ENCODE results near the gene SIRT2. TPM values are rescaled to one million over a fixed set of nuclear protein-coding genes. Genes with fewer than 3 reads are reported as not detected.

SIRT2 gene
- total RNA-seq, 1 experiment from 2014 or later, result 51.7 TPM

GRCh38 chr19:38869836-38870607 is 29.4 kb downstream of the SIRT2 start:
- H3K27ac Mint-ChIP-seq (ENCODE audit: unreplicated experiment), result no peak overlapping the region
- peaks cover 2% of the 10 kb centered on the region for H3K36me3 Mint-ChIP-seq (ENCODE audit: insufficient read depth, unreplicated experiment)
- no peaks in the 10 kb centered on the region for H3K27me3 Mint-ChIP-seq (ENCODE audit: unreplicated experiment)
- H3K9me3 Mint-ChIP-seq (ENCODE audit: low read depth, unreplicated experiment), result no peaks in the 10 kb centered on the region
- BruUV-seq (replicated peaks), result no TSS peak
- H3K4me3 Mint-ChIP-seq (ENCODE audit: low read depth, unreplicated experiment), result no peak overlapping the region
- intact Hi-C loops (cut with micrococcal nuclease; ENCODE audit: unreplicated experiment), result no loop called here
- no peak for DNase-seq
- CTCF ChIA-PET, result no interaction called here
- H3K4me1 Mint-ChIP-seq (ENCODE audit: low read depth, unreplicated experiment), result peaks cover 11% of the 10 kb centered on the region
- TF ChIP-seq CTCF (IDR thresholded peaks at IDR 0.05; ENCODE audit: unreplicated experiment), result no peak

- no TSS peak for BruUV-seq (replicated peaks)
- peaks cover 9% of the 10 kb centered on the region for H3K36me3 Mint-ChIP-seq (ENCODE audit: insufficient read depth, unreplicated experiment)
- H3K9me3 Mint-ChIP-seq (ENCODE audit: low read depth, unreplicated experiment), result no peaks in the 10 kb centered on the region
- CTCF ChIA-PET, result interaction anchor here (0.7 kb wide), 1 partner anchor 34 kb away, joined by 4 read pairs; no protein-coding TSS in a partner anchor
- H3K4me3 Mint-ChIP-seq (ENCODE audit: low read depth, unreplicated experiment), result no peak overlapping the region
- no peaks in the 10 kb centered on the region for H3K27me3 Mint-ChIP-seq (ENCODE audit: unreplicated experiment)
- H3K4me1 Mint-ChIP-seq (ENCODE audit: low read depth, unreplicated experiment), result peaks cover 19% of the 10 kb centered on the region
- no peak overlapping the region for H3K27ac Mint-ChIP-seq (ENCODE audit: unreplicated experiment)
- intact Hi-C loops (cut with micrococcal nuclease; ENCODE audit: unreplicated experiment), result no loop called here
- no peak for DNase-seq
- TF ChIP-seq CTCF (IDR thresholded peaks at IDR 0.05; ENCODE audit: unreplicated experiment), result no peak
Measured at GRCh38 chr19:38869160-38869835, 30.1 kb downstream of the SIRT2 start.

GRCh38 chr19:38868551-38868950 is 30.9 kb downstream of the SIRT2 start:
- TF ChIP-seq CTCF (IDR thresholded peaks at IDR 0.05; ENCODE audit: unreplicated experiment), result no peak
- no peak for DNase-seq
- no TSS peak for BruUV-seq (replicated peaks)
- no peak overlapping the region for H3K27ac Mint-ChIP-seq (ENCODE audit: unreplicated experiment)
- H3K4me3 Mint-ChIP-seq (ENCODE audit: low read depth, unreplicated experiment), result no peak overlapping the region
- H3K36me3 Mint-ChIP-seq (ENCODE audit: insufficient read depth, unreplicated experiment), result peaks cover 11% of the 10 kb centered on the region
- H3K27me3 Mint-ChIP-seq (ENCODE audit: unreplicated experiment), result no peaks in the 10 kb centered on the region
- CTCF ChIA-PET, result interaction anchor here (0.7 kb wide), 1 partner anchor 34 kb away, joined by 4 read pairs; no protein-coding TSS in a partner anchor
- peaks cover 22% of the 10 kb centered on the region for H3K4me1 Mint-ChIP-seq (ENCODE audit: low read depth, unreplicated experiment)
- H3K9me3 Mint-ChIP-seq (ENCODE audit: low read depth, unreplicated experiment), result no peaks in the 10 kb centered on the region
- intact Hi-C loops (cut with micrococcal nuclease; ENCODE audit: unreplicated experiment), result no loop called here

- no peak overlapping the region for H3K27ac Mint-ChIP-seq (ENCODE audit: unreplicated experiment)
- no peak overlapping the region for H3K4me3 Mint-ChIP-seq (ENCODE audit: low read depth, unreplicated experiment)
- H3K36me3 Mint-ChIP-seq (ENCODE audit: insufficient read depth, unreplicated experiment), result peaks cover 11% of the 10 kb centered on the region
- CTCF ChIA-PET, result no interaction called here
- no peaks in the 10 kb centered on the region for H3K9me3 Mint-ChIP-seq (ENCODE audit: low read depth, unreplicated experiment)
- intact Hi-C loops (cut with micrococcal nuclease; ENCODE audit: unreplicated experiment), result no loop called here
- H3K27me3 Mint-ChIP-seq (ENCODE audit: unreplicated experiment), result no peaks in the 10 kb centered on the region
- H3K4me1 Mint-ChIP-seq (ENCODE audit: low read depth, unreplicated experiment), result peaks cover 35% of the 10 kb centered on the region
- no peak for DNase-seq
- BruUV-seq (replicated peaks), result no TSS peak
- TF ChIP-seq CTCF (IDR thresholded peaks at IDR 0.05; ENCODE audit: unreplicated experiment), result no peak
Measured at GRCh38 chr19:38867171-38867780, 32.1 kb downstream of the SIRT2 start.
